ENCODE results near the gene CENPU. TPM values are rescaled to one million over a fixed set of nuclear protein-coding genes. Genes with fewer than 3 reads are reported as not detected.
A peak's percentile ranks its signal among the peaks of the same experiment; 100 is the strongest.
"Not testable (repeated sequence)": the region's sequence is repeated elsewhere in the genome, so short reads cannot be mapped to it uniquely, and the experiment has no call there.

The CENPU gene, protein sequence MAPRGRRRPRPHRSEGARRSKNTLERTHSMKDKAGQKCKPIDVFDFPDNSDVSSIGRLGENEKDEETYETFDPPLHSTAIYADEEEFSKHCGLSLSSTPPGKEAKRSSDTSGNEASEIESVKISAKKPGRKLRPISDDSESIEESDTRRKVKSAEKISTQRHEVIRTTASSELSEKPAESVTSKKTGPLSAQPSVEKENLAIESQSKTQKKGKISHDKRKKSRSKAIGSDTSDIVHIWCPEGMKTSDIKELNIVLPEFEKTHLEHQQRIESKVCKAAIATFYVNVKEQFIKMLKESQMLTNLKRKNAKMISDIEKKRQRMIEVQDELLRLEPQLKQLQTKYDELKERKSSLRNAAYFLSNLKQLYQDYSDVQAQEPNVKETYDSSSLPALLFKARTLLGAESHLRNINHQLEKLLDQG
- 10 to 100 TPM; 58.7 to 59.1 TPM for total RNA-seq

DNA sequence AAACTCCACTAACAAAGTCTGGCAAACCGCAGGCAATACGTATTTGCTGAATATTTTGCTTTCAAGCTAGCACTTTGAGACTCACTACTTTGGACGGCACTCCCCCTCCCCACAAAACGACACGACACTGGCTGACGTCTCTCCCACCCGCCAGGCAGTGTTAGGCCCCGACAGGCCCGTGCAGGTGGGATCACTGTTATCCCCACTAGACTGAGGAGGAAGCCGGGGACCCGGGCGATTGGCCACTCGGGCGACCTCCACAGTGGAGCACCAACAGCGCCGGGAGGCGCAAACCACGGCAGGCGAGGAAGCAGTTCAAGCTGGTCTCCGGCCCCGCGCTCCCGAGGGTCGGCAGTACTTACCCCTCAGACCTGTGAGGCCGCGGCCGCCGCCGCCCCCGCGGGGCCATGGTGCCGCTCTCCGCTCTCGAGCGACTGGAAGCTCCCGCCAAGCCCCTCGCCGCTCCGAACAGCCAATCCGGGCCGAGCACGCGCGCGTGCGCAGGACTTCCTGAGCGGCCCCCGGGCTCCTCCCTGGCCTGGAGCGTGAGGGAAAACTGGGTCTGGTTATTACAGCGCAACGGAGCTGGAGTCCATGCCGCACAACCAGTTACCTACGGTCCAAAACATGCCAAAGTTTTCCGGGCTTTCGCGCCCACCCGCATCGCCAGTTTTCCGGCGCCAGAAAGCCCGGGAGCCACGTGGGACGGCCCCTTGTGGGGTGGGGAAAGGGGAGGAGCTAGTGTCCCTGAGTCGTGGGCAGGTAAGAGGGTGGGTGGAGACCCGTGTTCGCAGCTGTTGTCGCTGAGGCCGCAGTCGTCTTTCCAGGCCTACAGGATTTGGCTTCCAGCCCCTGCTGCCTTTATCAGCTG, at the start of gene CENPU:
CENPU (minus strand) TSS at position 443 of the 871 bp plus-strand sequence; CDS start at position 409, 34 bp downstream.
- Mint-ChIP-seq H3K9me3 (ENCODE audit: insufficient read depth) (no peaks in the 10 kb centered on the region), H3K27ac (peak within 1 kb of the TSS; percentile 95), H3K4me1 (ENCODE audit: low read depth) (peaks cover 46% of the 10 kb centered on the region), H3K4me3 (peak within 1 kb of the TSS; percentile 98), H3K27me3 (ENCODE audit: low read depth) (no peaks in the 10 kb centered on the region), H3K36me3 (ENCODE audit: low read depth) (peaks cover 33% of the 10 kb centered on the region)
- ChIA-PET POLR2A (interaction anchor here (0.5 to 3.1 kb wide), 39 partner anchors 8 to 1290 kb away, joined by 3 to 29 read pairs (median 5); partner anchors contain the start of genes ACSL1, CASP3, CDKN2AIP and IRF2), CTCF (interaction anchor here (0.7 to 2.4 kb wide), 15 partner anchors 9 to 523 kb away, joined by 3 to 20 read pairs (median 5); no protein-coding TSS in a partner anchor)
- ATAC-seq (peak; percentile 93), DNase-seq (peak; percentile 96)

DNA sequence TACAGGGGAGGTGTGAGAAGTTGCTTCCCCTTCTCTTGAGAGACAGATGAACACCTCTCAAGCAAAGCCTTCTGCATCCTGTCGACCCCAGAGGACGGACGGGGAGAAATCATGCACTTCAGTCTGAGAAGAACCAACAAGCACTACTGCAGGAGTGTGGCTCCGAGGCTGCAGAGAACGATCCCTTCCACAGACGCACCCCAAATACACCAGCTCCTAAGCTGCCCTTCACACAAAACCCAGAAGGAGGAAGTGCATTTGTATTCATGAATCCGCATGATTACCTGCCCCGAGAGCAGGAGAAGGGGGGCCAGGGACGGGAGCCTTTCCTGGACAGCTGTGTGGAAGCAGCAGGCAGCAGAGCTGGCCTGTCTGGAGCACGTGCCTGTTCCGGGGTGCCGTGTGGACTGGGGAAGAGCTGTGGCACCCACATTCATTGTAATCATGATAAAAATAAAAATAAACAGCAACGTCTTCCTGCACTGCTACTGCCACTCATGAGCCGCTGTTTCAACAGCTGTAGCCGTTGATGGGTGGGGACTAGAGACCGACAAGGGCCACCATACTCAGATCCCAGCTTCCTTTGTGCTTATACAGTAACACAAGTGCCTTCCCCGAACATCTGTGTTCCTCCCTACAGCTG, 49.0 kb upstream of the CENPU start:
- CTCF ChIA-PET, result interaction anchor here (1.2 to 1.3 kb wide), 2 partner anchors 37 to 49 kb away, joined by 3 to 5 read pairs; partner anchors contain the start of gene CENPU
- ATAC-seq, result peak; percentile 48
- H3K27ac Mint-ChIP-seq, result peak overlapping the region; percentile 39

DNA sequence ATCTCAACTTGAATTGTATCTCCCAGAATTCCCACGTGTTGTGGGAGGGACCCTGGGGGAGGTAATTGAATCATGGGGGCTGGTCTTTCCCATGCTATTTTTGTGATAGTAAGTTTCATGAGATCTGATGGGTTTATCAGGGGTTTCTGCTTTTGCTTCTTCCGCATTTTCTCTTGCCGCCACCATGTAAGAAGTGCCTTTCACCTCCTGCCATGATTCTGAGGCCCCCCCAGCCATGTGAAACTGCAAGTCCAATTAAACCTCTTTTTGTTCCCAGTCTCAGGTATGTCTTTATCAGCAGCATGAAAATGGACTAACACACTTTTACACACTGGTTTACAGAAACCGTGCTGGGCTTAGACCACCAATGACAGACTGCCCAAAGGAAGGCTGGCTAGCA, 45.3 kb upstream of the CENPU start:
- H3K36me3 Mint-ChIP-seq (ENCODE audit: low read depth); H3K27me3 Mint-ChIP-seq (ENCODE audit: low read depth); DNase-seq; H3K4me3 Mint-ChIP-seq; H3K27ac Mint-ChIP-seq; ATAC-seq; POLR2A ChIA-PET; H3K9me3 Mint-ChIP-seq (ENCODE audit: insufficient read depth): not testable (repeated sequence)
- peaks cover 12% of the 10 kb centered on the region for H3K4me1 Mint-ChIP-seq (ENCODE audit: low read depth)
- CTCF ChIA-PET, result interaction anchor here (0.6 kb wide), 1 partner anchor 226 kb away, joined by 3 read pairs; no protein-coding TSS in a partner anchor

More for the DNA sequence above, 49.0 kb upstream of the CENPU start:
- H3K36me3 Mint-ChIP-seq (ENCODE audit: low read depth), result peaks cover 13% of the 10 kb centered on the region
- DNase-seq, result no peak
- POLR2A ChIA-PET, result interaction anchor here (1.5 kb wide), 1 partner anchor 49 kb away, joined by 3 read pairs; the partner anchor contains the start of gene CENPU
- H3K27me3 Mint-ChIP-seq (ENCODE audit: low read depth), result no peaks in the 10 kb centered on the region
- no peak overlapping the region for H3K4me3 Mint-ChIP-seq
- H3K9me3 Mint-ChIP-seq (ENCODE audit: insufficient read depth), result no peaks in the 10 kb centered on the region
- H3K4me1 Mint-ChIP-seq (ENCODE audit: low read depth), result peaks cover 15% of the 10 kb centered on the region

DNA sequence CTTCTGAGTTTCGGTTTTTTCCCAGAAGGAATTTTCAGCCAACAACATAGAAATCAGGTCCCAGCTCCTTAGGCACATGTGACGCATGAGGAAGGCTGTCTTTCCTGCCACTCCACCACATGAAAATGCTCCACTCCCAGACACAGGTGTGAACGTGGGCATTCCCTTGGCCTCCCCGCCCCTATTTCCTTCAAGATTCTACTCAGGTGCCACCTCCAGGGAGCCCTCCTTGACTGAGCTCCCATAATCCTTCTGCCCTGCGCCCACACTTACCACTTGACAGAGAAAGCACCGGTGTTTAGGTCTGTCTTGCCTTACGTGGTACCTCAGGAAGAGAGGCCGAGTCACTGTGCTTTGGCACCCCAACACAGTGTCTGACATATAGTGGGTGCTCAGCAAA, 44.4 kb upstream of the CENPU start:
- Mint-ChIP-seq H3K36me3 (ENCODE audit: low read depth) (peaks cover 5% of the 10 kb centered on the region), H3K9me3 (ENCODE audit: insufficient read depth) (no peaks in the 10 kb centered on the region), H3K4me3 (no peak overlapping the region), H3K4me1 (ENCODE audit: low read depth) (peaks cover 11% of the 10 kb centered on the region), H3K27ac (no peak overlapping the region), H3K27me3 (ENCODE audit: low read depth) (no peaks in the 10 kb centered on the region)
- DNase-seq (no peak), ATAC-seq (no peak)
- ChIA-PET CTCF (no interaction called here), POLR2A (no interaction called here)

DNA sequence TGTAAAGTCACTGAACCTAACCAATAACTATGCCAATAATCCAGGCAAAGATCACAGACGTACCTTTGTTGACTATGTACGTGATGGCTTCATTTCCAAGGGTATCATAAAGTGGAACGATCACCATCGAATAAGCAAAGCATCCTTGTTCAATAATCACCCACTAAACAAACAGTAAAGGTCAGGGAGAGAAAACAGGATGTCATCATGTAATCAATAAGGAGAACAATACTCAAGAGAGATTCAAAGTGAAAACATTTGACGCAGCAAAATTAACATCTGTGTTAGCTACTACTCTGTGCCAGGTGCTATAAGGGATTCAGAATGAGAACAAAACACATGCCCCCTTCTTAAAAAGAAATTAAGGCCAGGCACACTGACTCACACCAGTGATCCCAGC, 42.9 kb upstream of the CENPU start:
- ATAC-seq (no peak), DNase-seq (no peak)
- POLR2A ChIA-PET, result no interaction called here
- CTCF ChIA-PET, result no interaction called here
- Mint-ChIP-seq H3K4me3 (no peak overlapping the region), H3K27ac (no peak overlapping the region), H3K36me3 (ENCODE audit: low read depth) (peaks cover 5% of the 10 kb centered on the region), H3K27me3 (ENCODE audit: low read depth) (no peaks in the 10 kb centered on the region), H3K4me1 (ENCODE audit: low read depth) (no peaks in the 10 kb centered on the region), H3K9me3 (ENCODE audit: insufficient read depth) (no peaks in the 10 kb centered on the region)

DNA sequence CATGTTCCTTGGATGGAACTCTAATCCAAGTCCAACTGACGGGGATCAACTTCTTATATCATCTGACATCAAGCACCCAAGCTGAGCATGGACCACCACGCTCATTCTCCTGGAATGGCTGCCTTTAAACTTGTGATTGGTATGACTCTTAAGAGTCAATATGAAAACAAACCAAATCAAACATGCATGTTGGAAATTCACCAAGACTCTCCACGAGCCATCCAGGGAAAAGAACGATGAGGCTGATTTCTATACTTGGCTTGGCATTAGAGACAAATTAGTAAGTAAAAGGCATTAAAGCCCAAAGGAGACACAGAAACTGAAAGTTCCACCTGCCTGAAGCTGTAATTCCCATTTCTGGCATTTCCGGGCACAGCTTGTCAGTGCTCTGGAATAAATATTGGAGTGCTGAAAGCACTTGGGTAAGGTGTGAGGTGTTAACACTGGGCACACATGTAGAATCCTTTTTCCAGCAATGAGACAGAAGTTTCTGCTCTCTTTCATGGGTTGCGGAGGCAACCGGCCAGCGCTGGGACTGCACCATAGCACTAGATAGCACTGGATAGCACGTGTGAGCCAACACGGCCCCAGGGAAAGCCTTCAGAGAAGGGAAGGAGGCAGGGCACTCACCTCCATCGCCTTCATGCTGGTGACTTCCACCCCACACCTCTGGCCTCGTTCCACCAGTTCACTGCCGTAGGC, 42.1 kb upstream of the CENPU start:
- no peaks in the 10 kb centered on the region for H3K4me1 Mint-ChIP-seq (ENCODE audit: low read depth)
- H3K36me3 Mint-ChIP-seq (ENCODE audit: low read depth), result peaks cover 5% of the 10 kb centered on the region
- DNase-seq, result no peak
- POLR2A ChIA-PET, result no interaction called here
- CTCF ChIA-PET, result no interaction called here
- H3K27me3 Mint-ChIP-seq (ENCODE audit: low read depth), result no peaks in the 10 kb centered on the region
- ATAC-seq, result no peak
- no peak overlapping the region for H3K4me3 Mint-ChIP-seq
- no peak overlapping the region for H3K27ac Mint-ChIP-seq
- H3K9me3 Mint-ChIP-seq (ENCODE audit: insufficient read depth), result no peaks in the 10 kb centered on the region

DNA sequence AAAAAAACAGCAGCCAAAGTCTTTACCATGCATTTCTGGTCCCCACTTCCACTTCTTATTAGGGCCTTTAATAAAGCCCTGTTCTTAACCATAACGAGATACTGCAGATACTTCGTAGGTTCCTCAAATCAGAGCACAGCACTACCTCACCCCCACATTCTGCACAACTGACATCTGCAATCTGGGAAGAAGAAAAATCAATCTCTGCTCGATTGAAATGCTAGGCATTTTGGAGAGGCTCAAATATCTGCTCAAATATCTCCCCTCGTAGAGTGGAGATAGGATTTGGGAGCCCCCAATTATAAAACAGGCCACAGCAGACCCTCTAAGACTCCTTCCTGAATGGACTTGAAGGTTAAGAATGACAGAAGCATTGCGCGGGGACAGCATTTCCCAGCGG, 40.3 kb upstream of the CENPU start:
- DNase-seq, result no peak
- Mint-ChIP-seq H3K27me3 (ENCODE audit: low read depth) (no peaks in the 10 kb centered on the region), H3K9me3 (ENCODE audit: insufficient read depth) (no peaks in the 10 kb centered on the region), H3K27ac (no peak overlapping the region), H3K36me3 (ENCODE audit: low read depth) (peaks cover 2% of the 10 kb centered on the region), H3K4me3 (no peak overlapping the region), H3K4me1 (ENCODE audit: low read depth) (no peaks in the 10 kb centered on the region)
- CTCF ChIA-PET, result no interaction called here
- POLR2A ChIA-PET, result no interaction called here
- ATAC-seq, result no peak

DNA sequence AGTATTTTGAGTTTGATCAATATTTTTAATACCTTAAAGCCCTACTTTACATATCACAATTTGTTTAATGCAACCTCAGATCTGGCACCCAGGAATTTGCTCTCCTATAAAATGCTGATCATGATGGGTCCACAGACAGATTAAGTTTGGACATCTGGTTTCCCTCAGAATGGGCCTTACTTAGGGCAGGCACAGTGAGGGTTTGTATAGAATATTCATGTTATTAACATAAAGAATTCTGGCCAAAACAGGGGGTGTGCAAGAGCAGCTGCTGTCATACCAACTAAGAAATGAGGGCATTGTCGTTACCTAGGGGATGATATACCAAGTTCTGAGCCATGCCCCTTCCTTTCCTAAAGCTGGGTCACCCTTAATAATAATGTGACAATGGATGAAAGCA, 37.5 kb upstream of the CENPU start:
- Mint-ChIP-seq H3K27ac (no peak overlapping the region), H3K4me1 (ENCODE audit: low read depth) (no peaks in the 10 kb centered on the region), H3K4me3 (no peak overlapping the region), H3K9me3 (ENCODE audit: insufficient read depth) (no peaks in the 10 kb centered on the region), H3K27me3 (ENCODE audit: low read depth) (no peaks in the 10 kb centered on the region), H3K36me3 (ENCODE audit: low read depth) (peaks cover 3% of the 10 kb centered on the region)
- no peak for ATAC-seq
- no peak for DNase-seq
- CTCF ChIA-PET, result interaction anchor here (1.7 kb wide), 1 partner anchor 26 kb away, joined by 6 read pairs; no protein-coding TSS in a partner anchor
- POLR2A ChIA-PET, result no interaction called here

DNA sequence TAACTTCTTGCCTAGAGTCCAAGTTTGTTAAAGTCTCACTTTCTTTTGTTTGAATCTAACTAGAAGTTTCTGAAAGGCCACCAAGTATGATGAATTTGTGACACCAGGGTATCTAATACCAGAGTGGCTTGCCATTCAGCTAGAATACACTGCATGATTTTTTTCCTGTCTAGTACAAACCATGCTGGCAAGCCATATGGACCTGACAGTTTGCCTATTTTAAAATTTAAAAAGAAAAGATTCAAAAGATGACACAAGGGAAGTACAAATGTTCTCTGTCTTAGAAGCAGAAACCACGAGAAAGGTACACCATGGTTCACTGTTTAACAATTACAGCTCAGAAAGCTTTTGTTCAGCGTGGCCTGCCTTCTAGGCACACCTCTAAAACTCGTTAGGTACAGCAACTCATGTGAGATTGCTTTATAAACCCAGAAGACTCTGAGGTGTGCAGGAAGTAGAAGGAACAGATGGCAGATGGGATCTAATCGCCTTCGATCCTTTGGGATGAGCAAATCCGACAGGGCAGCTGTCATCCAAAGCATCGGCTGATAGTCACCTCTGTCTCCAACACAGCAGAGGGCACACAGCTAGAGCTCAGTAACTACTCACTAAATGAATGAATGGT, 35.4 kb upstream of the CENPU start:
- H3K27me3 Mint-ChIP-seq (ENCODE audit: low read depth), result no peaks in the 10 kb centered on the region
- H3K27ac Mint-ChIP-seq, result no peak overlapping the region
- H3K36me3 Mint-ChIP-seq (ENCODE audit: low read depth), result peaks cover 9% of the 10 kb centered on the region
- POLR2A ChIA-PET, result no interaction called here
- H3K4me3 Mint-ChIP-seq, result no peak overlapping the region
- ATAC-seq, result no peak
- DNase-seq, result no peak
- no peaks in the 10 kb centered on the region for H3K9me3 Mint-ChIP-seq (ENCODE audit: insufficient read depth)
- CTCF ChIA-PET, result interaction anchor here (0.8 kb wide), 1 partner anchor 272 kb away, joined by 3 read pairs; no protein-coding TSS in a partner anchor
- no peaks in the 10 kb centered on the region for H3K4me1 Mint-ChIP-seq (ENCODE audit: low read depth)

DNA sequence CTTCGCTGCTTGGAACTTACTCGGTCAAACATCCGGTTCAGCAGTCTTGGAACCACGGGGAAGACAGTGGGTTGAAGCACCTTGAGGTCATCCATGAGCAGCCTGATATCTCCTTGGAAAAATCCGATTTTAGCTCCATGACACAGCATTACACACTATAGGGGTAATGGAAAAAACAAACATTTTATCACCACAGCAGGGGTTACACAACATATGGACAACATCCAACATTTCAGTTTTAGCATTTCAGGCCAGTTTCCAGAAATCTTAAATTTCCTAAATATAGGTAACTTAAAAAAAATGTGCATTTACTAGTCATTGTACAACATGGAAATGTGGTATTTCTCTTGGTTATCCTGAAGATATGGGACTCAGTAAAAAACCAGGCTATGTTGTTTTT, 34.4 kb upstream of the CENPU start:
- peaks cover 3% of the 10 kb centered on the region for H3K4me1 Mint-ChIP-seq (ENCODE audit: low read depth)
- DNase-seq (no peak), ATAC-seq (no peak)
- no peaks in the 10 kb centered on the region for H3K9me3 Mint-ChIP-seq (ENCODE audit: insufficient read depth)
- H3K27ac Mint-ChIP-seq, result no peak overlapping the region
- CTCF ChIA-PET, result no interaction called here
- H3K27me3 Mint-ChIP-seq (ENCODE audit: low read depth), result no peaks in the 10 kb centered on the region
- H3K4me3 Mint-ChIP-seq, result no peak overlapping the region
- POLR2A ChIA-PET, result interaction anchor here (0.5 kb wide), 1 partner anchor 321 kb away, joined by 4 read pairs; no protein-coding TSS in a partner anchor
- H3K36me3 Mint-ChIP-seq (ENCODE audit: low read depth), result peaks cover 10% of the 10 kb centered on the region

DNA sequence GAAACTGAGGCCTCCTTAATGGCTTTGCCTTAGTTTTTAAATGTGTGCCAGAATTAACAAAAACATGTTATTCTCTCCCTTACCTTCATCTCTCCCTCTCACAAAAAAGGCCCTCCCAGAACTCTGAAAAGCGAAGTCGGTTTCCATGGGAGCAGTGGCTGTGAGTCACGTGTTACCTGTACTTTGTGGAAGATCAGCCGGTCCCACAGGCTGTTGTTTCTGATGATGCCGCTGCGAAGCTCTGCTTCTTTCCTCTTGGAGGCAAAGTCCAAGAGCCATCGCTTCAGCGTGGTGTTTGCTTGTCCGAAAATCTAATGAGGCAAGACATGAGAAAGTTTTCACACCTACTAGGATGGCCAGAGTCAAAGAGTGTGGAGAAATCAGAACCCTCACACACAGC, 32.5 kb upstream of the CENPU start:
- Mint-ChIP-seq H3K27me3 (ENCODE audit: low read depth) (no peaks in the 10 kb centered on the region), H3K4me3 (no peak overlapping the region), H3K4me1 (ENCODE audit: low read depth) (peaks cover 21% of the 10 kb centered on the region), H3K9me3 (ENCODE audit: insufficient read depth) (no peaks in the 10 kb centered on the region), H3K27ac (no peak overlapping the region), H3K36me3 (ENCODE audit: low read depth) (peaks cover 20% of the 10 kb centered on the region)
- CTCF ChIA-PET, result no interaction called here
- ATAC-seq (no peak), DNase-seq (no peak)
- POLR2A ChIA-PET, result no interaction called here
